ENCODE results near the gene TTI1. TPM values are rescaled to one million over a fixed set of nuclear protein-coding genes. Genes with fewer than 3 reads are reported as not detected.
A peak's percentile ranks its signal among the peaks of the same experiment; 100 is the strongest.

The TTI1 gene
- total and polyA plus RNA-seq, 2 of the 13 experiments (the other 11 are each of a cell fraction or from before 2014, with no cell fraction given): 22.9 to 39.8 TPM

GRCh38 chr20:38034961-38035360 is 1.7 kb upstream of the TTI1 start:
- Histone ChIP-seq H2AFZ (ENCODE audit: low read length) (no peak overlapping the region), H3K4me2 (ENCODE audit: low read depth, low read length) (peak overlapping the region; percentile 93), H3K4me1 (ENCODE audit: insufficient read depth, low read length) (peaks cover 75% of the 10 kb centered on the region), H3K9me3 (ENCODE audit: low read length) (no peaks in the 10 kb centered on the region), H3K9ac (ENCODE audit: insufficient read depth, low read depth, low read length) (peak overlapping the region; percentile 98), H3K36me3 (replicated peaks in 1 of 2; ENCODE audit: control insufficient read depth in 1 of 2, insufficient read depth in 2 of 2, low read length in 2 of 2) (peaks cover 6 to 34% of the 10 kb centered on the region in 2 experiments), H3K4me3 (replicated peaks in 1 of 3; ENCODE audit: insufficient read depth in 1 of 3, low read depth in 2 of 3, low read length in 3 of 3) (peak overlapping the region; percentile 75 to 99 (median 85)), H3K27me3 (ENCODE audit: control insufficient read depth in 1 of 2, insufficient read depth in 2 of 2, low read length in 2 of 2) (no peaks in the 10 kb centered on the region; a peak in 1 of 5 replicates), H3K27ac (ENCODE audit: extremely low read length, insufficient read depth, low read length) (no peak overlapping the region), H3K79me2 (ENCODE audit: insufficient read depth, low read length) (peaks cover 93% of the 10 kb centered on the region), H4K20me1 (ENCODE audit: insufficient read depth, low read length) (peaks cover 5% of the 10 kb centered on the region; the same call in 1 of the 2 replicates)
- ATAC-seq: no peak
- BruUV-seq (replicated peaks): no TSS peak
- DNase-seq (ENCODE audit: low spot score): no peak
- in situ Hi-C loops (cut with HindIII; ENCODE audit: extremely low pct_ligation_motif_present, low pct_unique_long_range_greater_than_20kb): no loop called here
- FAIRE-seq: no peak
- CTCF ChIA-PET (ENCODE audit: low intra/inter-chr PET ratio, low total read pairs): no interaction called here
- no peak for TF ChIP-seq MTERF4 (CRISPR knock-in tag; IDR thresholded peaks at IDR 0.05)
- TF ChIP-seq E2F5 (CRISPR knock-in tag; conservative IDR thresholded peaks at IDR 0.05): no peak
- peak; percentile 12 for TF ChIP-seq TEAD3 (CRISPR knock-in tag; optimal IDR thresholded peaks at IDR 0.05; ENCODE audit: borderline replicate concordance)
- no peak for TF ChIP-seq ZFP36L1 (CRISPR knock-in tag; IDR thresholded peaks at IDR 0.05)
- TF ChIP-seq ZFP82 (CRISPR knock-in tag; IDR thresholded peaks at IDR 0.05; ENCODE audit: borderline replicate concordance): no peak
- TF ChIP-seq ZBED4 (CRISPR knock-in tag; IDR thresholded peaks at IDR 0.05; ENCODE audit: borderline replicate concordance): no peak
- 76% methylated on average over 6 of the region's 6 CpGs for WGBS (ENCODE audit: low lambda C conversion rate)
- intact Hi-C loops (cut with micrococcal nuclease; ENCODE audit: unreplicated experiment): no loop called here
- POLR2A ChIA-PET: interaction anchor here (1.9 kb wide), 1 partner anchor 400 kb away, joined by 8 read pairs; the partner anchor contains the start of gene SNHG17

Data from HepG2 (cell line).